GM18868 (cell line): ENCODE data around the gene AEBP1.

Source experiments
- ATAC-seq: cut with Tn5 transposase; IDR thresholded peaks from one replicate; pipeline ENCODE4 v1.9.1; 2021; ENCODE audit warnings: mild to moderate bottlenecking, moderate library complexity; ENCODE audit not compliant: unreplicated experiment

AEBP1 gene

DNA sequence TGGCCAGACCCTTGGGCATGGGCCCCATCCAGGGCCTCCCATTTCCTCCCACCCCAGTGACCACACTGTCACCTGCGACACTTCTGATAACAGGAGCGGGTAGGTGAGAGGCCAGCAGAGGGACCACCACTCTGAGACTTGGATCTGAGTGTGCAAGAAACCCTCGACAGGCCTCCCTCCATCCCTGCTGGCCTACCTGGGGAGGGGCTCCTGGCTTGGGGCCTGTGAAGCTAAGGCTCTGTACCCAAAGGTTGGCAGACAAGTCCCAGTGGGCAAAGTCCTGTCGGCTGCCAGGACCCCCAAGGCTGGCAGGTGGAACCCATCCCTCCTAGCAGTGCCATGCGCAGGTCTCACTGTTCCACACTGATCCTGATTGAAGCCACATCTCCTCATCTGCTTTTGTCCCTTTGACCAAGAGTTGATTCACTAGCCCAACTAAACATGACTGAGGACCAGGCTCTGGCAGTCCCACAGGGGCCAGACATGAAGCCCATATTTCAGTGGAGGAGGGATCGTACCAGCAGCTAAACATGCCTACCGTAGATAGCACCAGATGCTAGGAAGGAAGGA, 37.6 kb upstream of the AEBP1 start:
- no peak for ATAC-seq

DNA sequence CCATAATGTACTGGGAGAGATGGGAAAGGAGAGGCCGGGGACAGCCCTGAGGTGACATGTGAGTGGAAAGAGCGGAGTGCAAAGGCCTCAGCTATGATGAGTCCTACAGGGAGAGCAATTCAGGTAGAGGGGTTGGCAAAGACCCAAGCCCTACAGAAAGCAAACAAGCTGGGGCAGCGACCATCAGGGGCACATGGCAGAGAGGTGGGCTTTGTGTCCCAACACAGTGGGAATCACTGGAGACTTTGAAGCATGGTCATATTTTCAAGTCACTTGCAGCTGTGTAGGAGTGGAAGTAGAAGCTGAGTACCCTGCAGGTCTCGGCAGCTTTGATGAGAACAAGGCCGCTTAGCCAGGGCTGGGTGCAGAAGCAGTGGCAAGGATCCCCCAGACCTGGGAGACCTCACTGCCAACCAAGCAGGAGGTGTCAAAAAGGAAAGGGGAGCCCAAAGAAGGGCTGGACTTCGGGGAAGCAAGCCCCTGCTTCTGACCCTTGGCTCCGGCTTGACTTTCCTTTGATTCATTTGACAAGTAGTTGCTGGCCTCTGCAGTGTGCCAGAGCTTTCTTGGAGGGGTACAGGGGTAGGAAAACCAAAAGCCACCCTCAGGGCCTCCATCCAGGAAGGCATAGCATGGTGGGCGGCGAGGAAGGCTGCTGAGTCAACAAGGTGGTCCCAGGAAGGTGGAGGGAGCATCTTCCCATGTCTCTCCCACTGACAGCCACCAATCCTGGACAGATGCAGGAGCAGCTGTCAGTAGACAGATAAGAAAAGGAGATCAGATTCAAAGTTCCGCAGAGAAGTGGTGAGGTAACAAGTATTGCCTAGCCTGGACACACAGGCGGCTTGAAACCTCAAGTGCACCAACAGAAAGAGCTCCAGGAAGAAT, 36.8 kb upstream of the AEBP1 start:
- ATAC-seq: no peak

DNA sequence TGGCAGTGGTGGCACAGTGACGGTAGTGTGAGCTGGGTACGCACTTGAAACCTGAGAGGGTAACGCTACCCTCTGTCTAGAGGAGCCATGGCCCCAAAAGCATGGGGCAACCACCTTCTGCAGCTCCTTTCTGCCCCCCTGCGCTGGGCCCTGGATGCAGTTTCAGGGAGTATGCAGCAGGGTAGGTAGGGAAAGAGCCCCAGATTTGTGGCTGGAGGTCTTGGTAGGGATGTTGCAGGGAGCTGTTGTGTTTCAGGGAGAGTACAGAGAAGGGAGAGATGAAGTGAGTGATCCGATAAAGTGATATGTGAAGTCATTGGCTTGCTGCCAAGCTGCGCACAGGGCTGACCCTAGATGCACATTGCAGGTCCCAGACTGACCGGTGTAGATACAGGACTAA, 36.1 kb upstream of the AEBP1 start:
- no peak for ATAC-seq

DNA sequence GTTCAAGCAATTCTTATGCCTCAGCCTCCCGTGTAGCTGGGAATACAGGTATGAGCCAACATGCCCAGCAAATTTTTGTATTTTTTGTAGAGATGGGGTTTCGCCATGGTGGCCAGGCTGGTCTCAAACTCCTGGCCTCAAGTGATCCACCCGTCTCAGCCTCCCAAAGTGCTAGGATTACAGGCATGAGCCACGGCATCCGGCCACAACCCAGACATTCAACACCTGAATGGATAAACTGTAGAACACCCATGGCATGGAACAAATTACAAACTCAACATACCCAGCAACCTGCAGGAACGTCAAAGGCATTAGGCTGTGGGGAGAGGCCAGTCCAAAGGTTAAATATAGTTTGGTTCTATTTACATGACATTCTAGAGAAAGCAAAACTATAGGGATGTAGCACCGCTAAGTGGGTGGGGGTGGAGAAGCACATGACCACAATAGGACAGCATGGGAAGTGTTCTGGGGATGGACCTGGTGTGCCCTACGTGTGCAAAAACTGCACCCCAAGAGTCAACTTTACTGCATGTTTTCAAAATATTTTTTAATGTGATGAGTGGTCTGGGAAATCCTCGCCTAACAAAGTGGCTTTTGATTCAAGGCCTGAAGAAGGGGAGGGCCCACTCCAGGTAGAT, 32.3 kb upstream of the AEBP1 start:
- ATAC-seq: no peak

DNA sequence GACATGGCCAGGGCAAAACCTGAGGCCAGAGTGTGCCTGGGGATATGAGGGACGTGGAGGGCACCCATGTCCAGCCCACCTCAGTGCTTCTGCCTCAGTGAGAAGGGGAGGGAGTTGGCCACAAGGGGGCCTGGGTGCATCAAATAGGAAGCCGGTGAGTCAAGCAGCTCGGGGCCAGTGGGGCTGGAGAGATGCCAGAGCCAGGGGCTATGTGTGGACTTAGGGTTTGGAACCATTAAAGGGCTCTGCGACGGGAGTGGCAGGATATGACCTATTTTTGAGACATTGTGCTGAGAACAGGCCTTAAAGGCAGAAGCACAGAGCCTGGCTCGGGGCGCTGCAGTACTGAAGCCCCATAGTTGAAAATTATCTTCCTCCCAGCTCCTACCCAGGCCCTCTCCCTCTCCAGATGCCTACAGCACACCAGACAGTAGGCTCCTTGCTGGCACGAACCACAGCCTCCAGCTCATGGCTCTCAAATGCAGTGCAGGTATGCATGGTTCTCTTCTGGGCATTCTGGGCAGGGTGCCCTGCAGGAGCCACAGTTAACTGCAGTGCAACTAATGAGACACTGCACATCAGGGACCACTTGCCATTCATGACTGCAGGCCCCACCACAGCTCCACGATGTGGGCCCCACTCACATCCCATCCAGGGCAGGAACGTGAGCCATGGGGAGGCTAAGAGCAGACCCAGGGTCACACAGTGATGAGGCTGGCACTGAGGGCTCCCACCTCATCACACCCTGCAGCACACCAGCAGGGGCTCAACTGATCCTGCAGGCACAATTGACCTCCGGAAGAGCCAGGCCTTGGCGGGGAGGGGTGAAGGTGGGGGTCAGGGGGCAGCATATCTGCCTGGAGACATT, 31.5 kb upstream of the AEBP1 start:
- ATAC-seq: no peak

DNA sequence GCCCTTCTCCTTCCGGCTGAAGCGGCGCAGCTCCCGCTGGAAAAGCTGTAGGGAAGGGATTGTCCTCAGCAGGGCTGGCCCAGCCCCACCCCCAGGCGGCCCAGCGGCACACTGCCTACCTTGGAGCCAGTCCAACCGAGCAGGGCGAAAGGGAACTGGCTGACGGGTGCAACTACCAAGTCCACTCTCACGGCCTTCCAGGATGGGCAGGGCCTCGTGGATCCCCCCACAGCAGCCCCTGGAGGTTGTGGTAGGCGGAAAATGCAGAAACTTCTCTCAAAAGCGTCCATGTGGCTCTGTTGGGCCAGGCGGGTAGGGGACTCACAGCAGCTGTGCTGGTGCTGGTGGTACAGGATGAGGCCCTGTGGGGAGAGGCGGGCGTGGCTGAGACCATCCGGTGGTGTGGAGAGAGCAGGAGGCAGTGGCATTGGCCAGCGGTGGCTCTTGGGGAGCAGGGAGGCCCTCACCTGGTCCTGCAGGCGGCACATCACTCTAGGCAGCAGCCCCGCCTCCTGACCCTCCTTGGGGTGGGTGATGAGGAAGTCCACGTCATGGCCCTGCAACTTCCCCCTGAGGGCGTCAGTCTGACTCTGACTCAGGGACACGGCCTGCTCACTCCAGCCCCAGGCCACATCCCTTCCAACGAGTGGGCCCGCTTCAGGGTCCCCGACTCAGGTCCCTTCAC, 30.3 kb upstream of the AEBP1 start:
- peak; percentile 62 for ATAC-seq

DNA sequence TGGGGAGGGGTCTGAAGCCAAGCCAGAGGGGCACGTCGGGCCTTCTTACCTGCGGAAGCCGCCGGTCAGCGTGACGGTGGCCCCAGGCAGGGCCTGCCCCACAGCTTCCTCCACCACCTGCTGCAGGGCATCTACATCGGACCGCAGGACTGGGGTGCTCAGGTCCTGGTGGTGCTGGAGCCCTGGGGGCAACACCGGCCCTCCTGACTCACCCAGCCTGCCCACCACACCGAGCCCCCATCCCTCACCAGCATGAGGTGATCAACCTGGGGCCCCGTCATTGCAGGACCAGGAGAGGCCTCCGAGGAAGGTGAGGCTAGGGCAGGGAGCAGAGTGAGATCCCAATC, 29.8 kb upstream of the AEBP1 start:
- ATAC-seq: peak; percentile 5

DNA sequence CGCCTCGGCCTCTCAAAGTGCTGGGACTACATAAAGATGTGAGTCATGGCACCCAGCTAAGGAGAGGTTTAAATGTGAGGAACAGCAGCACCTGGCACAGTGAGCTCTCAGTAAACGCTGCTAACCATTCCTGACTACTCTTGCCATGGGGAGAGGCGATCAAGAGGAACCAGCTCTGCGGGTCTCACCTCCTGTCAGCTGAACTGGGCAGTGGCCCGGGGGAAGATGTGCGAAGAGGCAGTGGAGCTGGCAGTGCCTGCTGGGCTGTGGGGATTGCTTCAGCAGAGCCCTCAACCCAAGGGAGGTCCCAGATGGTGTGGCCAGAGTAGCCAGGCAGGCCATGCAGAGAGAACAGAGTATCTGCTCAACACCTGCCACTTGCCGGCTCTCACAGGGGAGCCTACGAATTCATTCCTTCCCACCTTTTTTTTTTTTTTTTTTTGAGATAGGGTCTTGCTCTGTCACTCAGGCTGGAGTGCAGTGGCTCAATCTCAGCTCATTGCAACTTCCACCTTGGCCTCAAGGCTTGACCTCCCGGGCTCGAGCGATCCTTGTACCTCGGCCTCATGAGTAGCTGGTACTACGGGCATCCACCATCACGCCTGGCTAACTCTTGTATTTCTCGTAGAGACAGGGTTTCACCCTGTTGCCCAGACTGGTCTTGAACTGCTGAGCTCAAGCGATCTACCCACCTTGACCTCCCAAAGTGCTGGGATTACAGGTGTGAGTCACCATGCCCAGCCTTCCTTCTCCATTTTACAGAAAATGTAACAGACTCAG, 28.7 kb upstream of the AEBP1 start:
- no peak for ATAC-seq

DNA sequence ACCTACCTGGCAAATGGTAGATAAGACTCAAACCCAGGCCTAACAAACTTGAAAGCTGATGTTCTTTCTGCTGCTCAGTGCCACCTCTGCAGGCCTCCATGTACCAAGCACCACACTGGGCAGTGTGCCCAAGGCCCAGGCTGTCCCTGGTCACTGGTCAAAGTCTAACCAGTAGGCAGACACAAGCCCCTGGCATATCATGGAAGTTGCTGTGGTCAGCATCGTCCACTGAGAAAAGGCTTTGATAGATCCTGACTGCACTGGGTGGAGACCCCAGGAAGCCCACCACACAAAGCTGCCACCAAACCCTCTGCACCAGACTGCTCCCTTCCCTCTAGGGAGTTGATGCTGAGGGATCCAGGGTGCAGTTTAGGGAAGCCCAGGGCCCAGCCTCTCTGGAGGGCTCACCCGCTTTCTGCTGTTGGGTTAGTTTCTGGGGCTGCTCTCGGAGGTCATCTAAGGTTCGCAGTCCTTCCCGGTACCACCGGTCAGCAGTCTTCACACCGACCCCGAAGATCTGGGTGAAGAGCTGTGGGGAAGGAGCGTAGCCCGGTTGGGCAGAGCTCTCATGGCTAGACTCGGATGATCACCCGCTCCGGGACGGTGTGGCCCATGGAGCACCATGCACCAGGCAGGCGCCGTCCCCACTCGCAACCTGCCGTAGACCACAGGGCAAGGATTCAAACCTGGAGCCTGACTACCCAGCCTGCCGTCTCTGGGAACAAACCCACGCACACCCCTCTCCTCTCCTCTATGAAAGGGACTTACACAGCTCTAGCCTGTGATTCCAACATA, 27.8 kb upstream of the AEBP1 start:
- ATAC-seq: no peak

DNA sequence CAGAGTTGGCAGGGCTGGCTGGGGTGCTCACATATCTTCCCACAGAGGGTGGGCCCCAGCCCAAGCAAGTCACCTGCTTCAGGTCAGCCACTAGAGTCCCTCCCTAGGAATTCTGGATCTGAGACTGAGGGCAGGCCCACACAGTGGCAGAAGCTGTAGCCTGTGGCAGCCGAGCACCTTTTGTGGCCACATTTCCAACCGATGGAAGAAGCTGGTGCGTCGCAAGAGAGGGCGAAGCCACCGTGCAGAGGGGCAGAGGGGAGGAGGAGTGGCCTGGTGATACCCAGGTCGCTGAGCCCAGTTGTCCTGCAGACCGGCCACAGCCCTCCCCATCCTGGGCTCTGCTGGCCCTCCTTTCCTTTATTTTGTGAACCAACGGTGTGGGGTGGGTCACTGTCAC, 27.1 kb upstream of the AEBP1 start:
- ATAC-seq: no peak

DNA sequence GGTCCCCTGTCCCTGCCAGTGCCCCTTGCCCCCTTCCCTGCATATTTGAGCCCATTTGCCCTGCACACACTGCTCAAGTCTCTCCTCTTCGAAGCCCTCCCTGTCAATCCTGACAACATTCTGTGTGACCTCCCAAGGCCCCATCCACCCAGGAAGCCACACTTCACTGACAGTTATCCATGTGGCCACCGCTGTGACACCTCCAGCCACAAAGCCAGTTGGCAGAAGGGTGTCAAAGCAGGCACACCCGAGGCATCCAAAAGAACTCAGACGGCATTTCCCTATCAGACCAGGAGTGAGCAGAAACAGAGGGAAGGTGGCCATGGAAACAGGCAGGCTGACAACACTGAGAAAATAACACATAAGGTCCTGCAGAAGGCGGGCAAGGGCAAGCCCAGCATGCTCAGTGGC, 26.5 kb upstream of the AEBP1 start:
- no peak for ATAC-seq

DNA sequence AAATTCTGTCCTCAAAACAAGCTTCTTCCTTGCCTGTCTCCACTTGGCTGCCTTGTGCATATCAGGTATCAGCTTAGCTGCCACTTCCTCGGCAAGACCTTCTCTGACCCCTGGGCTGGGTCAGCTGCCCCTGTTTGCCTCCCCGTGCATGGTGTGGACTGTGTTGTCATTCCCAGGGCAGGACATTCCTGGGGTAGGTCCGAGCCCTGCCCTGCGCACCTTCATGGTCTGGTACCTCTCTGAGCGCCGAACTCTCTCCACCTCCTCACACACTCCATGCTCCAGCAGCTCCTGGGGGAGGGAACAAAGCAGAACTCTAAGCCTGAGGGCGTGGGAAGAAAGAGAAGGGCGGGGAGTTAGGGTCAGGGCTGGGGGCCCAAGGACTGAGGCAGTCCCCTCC, 25.6 kb upstream of the AEBP1 start:
- no peak for ATAC-seq

DNA sequence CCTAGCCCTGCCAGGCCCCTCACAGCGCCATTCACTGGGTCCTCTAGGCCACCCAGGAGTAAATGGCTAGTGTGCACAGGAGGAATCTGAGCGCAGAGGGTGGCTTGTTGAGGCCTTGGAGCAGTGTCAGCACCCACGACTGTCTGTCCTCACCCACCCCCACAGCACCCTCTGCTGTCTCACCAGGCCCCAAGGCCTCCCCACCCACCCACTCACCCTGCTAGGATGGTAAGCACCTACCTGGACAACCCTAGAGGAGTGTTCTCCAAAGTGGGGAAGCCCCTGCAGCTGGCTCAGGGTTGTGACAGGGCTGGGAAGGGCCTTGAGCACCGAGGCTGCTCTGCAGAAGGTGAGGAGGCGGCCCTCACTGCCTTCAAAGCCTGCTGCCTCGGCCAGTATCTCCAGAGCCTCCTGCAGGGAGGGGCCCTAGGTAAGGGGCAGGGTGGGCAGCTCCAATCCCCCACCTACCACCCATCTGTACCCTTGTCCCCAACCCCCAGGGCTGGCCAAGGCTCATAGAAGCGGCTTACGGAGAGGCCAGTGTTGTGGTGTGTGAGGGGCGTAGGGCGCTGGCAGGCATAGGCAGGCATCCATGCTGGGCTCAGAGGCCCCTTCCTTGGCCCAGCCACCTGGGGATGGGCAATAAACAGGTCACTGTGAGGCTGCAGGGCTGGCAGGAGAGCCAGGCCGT, 24.7 kb upstream of the AEBP1 start:
- ATAC-seq: no peak

DNA sequence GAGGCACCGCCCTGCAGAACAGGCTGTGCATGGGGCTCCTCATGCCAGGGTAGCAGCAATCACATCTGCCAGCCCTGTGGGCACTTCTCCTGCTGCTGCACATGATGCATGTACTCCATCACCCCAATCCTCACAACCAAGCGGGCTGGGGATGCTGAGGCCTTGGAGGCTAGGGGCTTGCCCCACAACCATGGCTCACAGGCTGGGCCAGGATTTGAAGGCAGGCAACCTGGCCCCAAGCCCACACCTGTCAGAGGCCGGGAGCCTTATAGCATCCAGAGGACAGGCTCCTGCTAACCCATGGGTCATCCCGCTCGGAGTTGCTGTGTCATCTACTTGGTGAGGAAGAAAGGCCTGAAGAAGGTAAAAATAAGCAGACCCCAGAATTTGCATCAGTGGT, 24.0 kb upstream of the AEBP1 start:
- no peak for ATAC-seq

DNA sequence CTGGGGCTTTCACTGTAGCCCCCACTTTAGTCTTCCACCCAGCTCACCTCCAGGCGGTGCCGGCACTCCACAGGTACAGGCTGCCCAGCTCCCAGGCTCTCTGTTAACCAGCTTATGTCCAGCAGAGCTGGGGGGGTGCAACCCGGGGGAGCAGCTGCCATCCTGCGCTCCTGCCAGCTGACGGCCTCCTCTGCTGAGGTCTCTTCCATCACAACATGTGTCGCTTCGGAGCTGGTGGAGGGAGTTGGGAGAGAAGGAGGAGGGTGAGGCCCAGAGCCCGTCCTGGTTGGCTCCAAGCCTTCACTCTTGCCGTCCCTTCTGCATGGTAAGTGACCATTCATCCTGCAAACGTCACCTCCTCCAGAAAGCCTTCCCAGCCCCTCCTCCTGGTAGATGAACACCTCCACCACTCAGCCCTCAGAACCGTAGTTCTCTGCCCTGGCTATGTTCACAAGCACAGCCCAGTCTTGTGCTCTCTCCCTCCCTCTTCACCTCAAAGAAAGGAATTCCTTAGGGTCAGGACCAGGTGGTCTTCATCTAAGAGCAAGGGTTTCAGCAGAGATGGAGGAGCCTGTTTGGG, 23.4 kb upstream of the AEBP1 start:
- ATAC-seq: no peak

DNA sequence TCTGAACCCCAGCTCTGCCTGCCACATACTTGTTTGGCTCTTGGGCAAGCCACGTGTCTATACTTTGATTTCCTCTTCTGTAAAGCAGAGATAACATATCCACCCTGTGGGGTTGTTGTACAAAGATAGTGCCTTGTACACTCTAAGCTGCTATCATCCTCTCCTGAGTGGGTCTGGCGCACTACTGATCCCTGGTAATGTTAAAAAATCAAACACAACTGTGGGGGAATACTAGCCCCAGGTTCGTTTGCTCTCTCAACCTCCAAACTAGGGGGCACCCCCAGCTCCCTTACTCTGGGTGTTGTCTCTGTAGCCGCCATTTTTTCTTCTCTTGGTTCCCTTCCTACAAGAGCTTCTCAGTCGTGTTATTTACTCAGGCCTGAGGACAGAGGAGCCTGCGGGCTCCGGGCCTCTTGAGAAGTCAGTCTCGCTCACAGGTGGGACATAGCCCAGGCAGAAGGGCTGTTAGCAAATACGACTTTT, 22.8 kb upstream of the AEBP1 start:
- no peak for ATAC-seq

DNA sequence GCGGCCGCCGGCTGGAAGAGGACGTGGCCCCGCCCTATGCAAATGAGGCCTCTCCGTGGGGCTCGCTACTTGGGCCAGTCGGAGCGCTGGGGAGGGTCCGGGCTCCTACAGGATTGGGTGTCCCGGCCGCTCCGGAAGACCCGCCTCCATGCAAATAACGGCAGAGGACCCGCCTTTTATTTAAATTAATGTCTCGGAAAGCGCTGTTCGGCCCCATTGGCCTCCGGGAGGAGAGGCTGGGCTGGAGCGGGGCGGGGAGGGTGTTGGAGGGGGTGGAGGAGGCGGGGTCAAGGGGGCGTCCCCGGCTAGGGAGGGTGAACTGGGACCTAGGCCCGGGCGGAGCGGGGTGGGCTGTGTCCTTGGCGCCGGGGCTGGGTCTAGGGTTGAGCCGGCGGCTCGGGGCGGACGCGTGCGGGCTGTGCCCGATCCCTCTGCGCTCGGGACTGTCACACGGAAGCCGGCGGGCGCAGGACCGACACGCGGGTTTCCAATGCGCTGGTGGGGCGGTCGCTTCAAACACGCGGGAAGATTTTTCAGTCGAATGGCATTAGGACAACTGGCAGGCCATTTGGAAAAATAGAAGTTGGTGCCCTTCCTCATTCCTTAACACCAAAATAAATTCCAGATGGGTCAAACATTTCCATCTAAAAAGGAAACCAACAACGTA, 21.5 kb upstream of the AEBP1 start:
- peak; percentile 94 for ATAC-seq

DNA sequence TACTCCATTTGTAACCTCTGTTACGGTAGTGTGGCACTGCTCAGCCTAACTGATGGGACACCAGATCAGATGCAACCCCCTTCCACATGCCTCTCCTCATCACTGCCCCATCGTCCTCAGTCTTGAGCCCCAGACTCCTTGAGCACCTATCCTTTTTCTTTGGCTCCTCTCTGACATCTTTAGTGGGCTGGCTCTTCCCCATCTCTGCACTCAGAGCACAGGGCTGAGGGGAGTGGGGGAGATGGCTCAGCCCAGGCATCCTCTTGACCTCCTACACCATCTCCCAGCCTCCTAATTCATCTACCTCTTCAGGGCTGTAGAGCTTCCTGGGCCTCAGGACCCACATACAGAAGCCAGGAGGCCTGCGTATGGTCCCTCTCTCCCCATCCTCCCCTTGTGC, 20.3 kb upstream of the AEBP1 start:
- no peak for ATAC-seq
